NCI-H524 (cell line): Measurements from ENCODE around the gene SYNGR2.
"Not testable (repeated sequence)": the region's sequence is repeated elsewhere in the genome, so short reads cannot be mapped to it uniquely, and the experiment has no call there.

ENCODE experiments used
- DNase-seq, 2 experiments: peaks; one replicate each; lab custom pipeline; 2025; lab: John Stamatoyannopoulos, UW

Gene SYNGR2

DNA sequence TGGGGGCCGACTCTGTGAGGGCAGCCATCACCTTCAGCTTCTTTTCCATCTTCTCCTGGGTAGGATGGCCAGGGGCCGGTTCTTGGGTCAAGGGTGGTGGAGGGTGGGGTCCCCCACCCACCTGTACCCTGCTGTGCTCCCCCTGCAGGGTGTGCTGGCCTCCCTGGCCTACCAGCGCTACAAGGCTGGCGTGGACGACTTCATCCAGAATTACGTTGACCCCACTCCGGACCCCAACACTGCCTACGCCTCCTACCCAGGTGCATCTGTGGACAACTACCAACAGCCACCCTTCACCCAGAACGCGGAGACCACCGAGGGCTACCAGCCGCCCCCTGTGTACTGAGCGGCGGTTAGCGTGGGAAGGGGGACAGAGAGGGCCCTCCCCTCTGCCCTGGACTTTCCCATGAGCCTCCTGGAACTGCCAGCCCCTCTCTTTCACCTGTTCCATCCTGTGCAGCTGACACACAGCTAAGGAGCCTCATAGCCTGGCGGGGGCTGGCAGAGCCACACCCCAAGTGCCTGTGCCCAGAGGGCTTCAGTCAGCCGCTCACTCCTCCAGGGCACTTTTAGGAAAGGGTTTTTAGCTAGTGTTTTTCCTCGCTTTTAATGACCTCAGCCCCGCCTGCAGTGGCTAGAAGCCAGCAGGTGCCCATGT, 3.3 kb downstream of the SYNGR2 start:
- DNase-seq: not testable (repeated sequence)

DNA sequence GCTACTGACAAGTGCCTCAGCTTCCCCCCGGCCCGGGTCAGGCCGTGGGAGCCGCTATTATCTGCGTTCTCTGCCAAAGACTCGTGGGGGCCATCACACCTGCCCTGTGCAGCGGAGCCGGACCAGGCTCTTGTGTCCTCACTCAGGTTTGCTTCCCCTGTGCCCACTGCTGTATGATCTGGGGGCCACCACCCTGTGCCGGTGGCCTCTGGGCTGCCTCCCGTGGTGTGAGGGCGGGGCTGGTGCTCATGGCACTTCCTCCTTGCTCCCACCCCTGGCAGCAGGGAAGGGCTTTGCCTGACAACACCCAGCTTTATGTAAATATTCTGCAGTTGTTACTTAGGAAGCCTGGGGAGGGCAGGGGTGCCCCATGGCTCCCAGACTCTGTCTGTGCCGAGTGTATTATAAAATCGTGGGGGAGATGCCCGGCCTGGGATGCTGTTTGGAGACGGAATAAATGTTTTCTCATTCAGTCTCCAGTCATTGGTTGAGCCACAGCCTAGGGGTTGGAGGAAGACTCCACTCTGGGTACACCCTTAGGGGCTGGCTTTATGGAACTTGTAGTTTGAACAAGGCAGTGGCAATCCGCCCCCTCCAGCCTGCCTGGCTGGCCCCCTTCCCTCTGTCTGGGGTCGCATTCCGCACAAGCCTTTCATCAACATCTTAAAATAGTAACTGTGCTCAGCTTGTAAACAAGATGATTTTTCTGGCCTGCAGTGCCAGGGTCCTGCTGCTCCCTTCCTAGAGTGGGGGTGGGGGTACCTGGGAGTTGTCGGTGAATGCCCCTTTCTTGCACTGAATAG, 4.1 kb downstream of the SYNGR2 start:
- DNase-seq: no peak

DNA sequence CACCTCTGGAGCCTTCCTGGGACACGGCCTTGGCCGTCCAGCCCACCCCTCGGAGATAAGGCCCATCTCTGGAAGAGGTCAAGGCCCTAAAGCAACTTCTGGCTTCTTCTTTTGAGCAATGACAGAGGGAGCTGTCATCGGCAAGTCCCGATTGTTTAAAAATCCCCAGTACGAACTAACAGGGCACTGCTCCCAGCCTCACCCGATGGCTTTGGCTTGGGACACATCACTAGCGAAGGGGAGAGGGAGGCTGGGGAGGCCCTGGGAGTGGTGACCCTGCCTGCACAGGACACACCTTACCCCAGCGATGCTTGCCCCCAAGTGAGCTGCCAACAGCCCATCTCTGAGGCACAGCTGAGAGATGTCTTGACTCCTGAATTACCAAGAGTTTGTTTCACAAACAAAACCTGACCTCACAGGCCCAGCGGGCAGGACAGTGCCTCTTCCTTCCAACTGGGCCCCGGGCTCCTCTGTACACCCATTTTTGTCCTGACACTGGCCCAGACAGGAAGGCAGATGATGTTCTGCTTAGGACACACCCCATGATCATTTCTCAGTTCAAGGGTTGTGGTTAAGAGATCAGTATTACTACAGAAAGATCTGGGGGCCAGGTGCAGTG, 4.8 kb downstream of the SYNGR2 start:
- DNase-seq: no peak

DNA sequence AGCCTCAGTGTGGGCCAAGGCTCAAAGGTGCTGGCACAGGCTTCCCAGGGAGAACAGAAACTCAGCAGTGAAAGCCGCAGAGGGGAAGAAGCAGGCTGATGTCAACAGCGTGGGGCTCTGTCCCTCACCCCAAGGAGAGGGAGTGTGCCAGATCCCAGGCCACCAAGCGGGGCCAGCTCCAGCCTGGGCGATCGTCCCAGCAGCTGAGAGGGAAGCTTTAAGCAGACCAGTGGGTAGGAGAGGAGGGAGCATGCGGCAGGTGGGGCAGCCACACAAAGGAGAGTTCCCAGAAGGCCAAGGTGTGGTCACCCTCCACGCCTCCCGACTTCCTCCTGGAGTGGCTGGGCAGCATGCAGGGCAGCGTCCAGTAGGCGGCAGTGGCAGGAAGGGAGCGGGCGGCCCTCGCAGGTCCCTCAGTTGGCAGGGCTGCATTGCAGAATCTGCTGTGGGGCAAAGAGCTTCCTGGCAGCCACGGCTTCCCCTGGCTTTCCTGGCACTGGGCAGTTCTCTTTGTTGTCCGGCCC, 6.0 kb downstream of the SYNGR2 start:
- no peak for DNase-seq

DNA sequence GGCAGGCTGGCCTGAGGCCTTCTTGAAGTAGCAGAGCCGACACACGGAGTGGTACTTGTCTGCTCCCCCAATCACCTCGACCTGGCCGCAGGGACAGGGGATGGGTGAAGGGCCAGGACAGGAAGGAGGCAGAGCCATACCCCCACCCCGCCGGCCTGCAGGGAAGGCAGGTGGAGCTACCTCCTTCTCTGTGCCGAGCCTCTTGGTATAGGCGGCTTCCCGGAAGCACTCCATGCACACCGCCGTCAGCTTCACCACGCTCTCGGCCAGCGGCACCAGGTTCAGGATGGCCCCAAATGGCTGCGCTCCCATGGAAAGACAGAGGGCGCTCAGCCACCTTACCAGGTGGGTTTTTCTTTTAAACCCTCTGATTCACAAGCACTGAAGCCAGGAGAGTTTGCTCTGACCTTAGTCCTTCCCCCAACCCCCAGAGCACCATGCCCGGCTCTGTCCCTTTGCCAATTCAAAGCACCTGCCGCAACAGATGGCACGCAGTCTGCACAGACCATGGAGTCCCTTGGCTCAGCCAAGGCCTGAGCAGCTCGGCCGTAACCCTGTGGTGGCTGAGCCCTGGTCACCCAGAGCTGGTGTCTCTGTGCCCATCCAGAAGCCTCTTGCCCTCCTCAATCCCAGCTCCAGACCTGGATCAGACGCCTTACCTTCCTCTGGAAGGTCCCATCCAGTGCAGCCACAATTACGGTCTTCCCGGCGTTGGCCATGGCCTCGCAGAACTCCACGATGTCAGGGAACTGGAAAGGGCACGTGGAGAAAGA, 6.7 kb downstream of the SYNGR2 start:
- peak; percentile 97 to 99 for DNase-seq

DNA sequence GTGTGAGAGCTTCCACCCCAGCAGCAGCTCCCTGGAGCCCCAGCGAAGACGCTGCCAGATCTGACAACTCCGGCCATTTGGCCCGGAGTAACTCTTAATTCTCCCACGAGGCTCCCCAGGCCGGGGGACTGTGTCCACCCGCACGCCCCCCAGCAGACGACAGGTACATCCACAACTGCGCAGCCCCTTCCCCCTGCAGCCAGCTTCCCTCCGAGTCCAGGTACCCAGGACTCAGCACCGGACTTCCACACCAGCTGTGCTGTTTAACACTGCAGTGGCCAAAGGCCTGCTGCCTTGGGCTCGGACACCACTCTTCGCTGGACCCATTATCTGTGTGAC, 7.2 kb downstream of the SYNGR2 start:
- DNase-seq: no peak

DNA sequence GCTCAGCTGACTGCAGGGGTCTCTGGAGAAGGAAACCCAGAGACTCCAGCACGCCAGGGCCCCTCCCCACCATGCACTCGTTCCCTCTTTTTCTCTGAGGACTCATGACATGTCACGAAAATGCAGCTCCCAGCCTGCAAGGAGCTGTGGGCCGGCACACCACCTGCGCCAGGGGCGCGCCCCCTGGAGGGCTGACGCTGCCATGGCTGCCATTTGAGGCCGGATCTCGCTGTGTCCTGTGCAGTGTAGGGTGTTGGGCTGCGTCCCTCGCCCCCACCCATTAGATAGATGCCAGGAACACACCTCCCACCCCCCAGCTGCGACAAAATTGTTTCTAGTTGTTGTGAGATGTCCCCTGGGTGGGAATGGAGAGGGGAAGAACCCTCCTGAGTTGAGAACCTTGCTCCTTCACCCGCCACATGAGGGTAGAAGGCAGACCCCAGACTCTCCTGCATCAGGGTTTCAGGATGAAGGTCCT, 8.2 kb downstream of the SYNGR2 start:
- peak; percentile 60 to 83 for DNase-seq

DNA sequence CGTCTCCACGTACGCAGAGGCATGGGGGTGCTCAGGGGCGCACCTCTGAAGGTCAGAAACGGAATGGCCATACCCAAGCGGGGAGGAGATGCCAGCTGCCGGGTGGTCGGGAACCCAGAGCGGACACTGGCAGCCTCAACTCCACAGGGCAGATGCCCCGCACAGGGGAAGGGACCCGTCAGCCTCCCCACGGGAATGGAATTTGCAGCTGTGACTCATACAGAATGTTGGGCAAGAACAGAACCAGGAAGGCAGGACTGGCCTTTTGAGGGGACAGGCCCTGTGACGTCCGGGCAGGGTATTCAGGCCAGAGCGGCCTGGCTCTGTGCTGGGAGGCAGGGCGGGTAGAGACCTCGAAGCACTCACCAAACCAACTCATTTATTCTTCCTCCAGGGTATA, 11.0 kb downstream of the SYNGR2 start:
- no peak for DNase-seq

DNA sequence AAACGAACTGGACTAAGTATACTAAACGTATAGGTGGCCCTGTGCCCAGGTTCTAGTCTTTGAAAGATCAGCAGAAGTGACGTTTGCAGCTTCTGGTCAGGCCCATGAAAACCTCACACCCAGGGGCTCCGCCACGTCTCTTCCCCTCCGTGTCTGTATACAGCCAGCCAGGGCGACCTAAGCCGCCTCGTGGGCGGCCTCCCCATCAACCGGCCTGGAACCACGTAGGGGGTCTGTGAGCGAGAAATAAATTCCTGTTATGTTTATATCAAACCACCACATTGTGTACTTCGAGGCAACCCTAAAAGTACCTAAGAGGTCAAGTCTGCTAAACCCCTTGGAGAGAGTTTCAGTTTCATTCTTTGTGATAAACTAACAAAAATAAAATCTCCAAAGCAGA, 11.7 kb downstream of the SYNGR2 start:
- no peak for DNase-seq

DNA sequence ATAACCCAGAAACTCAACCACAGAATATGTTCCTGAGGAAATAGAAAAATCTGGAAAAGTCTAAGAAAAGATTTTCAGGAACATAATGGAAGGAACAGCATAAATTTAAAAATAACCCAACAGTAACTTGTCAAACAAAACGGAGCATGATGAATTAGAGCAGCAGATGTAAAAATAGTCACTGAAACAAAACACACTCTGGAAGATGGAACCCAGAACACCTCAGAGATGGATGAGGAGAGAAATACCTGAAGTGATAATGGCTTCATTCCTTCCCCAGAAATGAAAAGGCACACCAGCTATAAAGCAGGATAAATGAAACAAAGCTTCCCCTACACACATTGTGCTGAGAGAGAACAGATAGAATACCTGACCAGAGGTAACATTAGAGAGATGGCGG, 12.1 kb downstream of the SYNGR2 start:
- no peak for DNase-seq

DNA sequence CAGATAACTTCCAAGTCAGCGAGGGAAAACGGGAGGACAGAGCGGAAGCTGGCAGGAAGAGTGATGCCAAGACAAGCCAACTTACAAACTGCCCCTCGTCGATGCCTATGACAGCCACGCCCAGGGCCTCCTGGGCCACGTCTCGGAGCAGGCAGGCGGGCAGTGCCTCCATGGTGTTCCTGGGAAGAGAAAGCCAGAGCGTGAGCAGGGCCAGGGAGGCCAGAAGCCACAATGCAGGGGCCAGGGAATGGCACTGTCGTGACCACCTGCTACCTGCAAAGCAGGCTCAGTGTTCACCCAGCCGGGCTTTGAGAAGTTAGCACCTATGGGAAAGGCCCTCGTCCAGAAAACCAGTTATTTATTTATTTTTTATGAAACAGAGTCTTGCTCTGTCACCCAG, 14.1 kb downstream of the SYNGR2 start:
- no peak for DNase-seq

DNA sequence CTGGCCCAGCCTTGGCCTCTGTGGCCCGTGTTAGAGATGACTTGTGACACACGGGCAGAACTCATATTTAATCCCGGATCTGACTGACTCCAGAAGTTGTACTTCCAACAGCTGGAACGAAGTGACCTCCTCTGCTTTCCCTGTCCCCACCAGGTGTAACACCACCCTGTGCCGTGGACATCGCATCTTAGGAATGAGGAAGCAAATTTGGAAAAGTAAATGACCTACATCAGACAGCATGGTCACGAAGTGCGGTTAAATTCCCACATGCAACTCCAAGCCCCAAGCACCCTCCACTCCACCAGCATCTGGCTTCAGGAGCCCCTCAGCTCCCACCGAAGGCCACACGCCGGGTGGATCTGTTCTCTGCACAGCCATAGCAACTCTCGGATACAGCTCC, 15.5 kb downstream of the SYNGR2 start:
- DNase-seq: no peak

DNA sequence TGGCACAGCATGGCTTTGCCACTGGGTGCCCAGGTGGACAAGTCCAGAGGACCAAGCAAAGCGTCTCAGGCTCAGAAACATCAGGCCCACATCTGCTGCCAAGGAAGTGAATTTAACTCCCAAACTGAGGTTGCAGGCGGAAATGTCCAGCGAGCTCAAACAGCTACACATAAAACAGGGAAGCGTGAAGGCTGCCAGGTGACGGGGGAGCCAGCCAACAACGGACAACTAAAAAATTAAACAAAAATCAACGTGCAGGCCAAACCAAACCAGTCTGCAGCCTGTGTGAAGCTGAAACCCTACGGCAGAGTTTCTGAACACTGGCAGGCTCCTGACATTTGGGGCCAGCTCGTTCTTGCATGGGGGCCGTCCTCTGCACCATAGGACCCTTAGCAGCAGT, 16.0 kb downstream of the SYNGR2 start:
- DNase-seq: no peak

DNA sequence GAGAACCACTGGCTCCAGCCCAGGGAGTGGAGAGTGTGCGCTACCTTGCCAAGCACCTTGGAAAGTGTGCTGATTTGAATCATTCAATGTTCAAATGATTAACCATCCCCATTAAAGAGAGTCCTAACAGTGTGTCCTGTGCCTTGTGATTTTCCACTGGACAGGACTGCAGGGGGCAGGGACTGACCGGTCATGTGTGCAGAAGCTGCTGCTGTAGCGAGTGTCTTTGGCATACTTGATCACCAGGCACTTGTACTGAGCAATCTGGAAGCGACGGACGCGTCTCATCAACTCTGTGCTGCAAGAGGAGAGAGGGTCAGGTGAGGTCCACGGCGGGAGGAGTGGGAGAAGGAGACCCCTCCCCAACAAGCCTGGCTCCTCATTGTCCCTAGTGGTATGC, 16.5 kb downstream of the SYNGR2 start:
- DNase-seq: no peak

DNA sequence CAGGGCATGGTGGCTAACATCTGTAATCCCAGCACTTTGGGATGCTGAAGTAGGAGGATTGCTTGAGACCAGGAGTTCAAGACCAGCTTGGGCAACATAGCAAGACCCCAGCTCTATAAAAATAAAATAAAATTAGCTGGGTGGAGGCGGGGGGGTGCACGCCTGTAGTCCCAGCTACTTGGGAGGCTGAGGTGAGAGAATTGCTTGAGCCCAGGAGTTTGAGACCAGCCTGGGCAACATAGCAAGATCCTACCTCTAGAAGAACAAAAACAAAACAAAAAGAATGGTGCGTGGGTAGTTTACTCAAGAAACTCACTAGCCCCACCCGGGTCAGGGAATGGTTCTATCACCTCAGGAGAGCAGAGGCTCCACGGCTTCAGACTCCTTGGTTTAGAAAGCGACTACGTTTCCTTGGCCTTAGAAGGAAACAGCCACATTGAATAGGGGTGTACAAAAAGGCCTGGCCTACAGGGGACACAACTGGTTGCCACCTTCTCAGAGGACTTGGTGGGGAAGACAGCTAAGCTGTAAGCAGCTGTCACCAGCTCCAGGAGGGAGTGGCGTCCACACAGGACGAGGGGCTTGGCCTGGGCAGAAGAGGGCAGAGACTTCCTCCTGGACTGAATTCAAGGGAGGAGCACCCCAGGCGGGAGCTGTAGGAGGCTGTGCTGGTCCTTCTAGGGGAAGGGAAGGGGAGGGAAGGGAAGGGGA, 17.8 kb downstream of the SYNGR2 start:
- peak; percentile 42 to 74 for DNase-seq

DNA sequence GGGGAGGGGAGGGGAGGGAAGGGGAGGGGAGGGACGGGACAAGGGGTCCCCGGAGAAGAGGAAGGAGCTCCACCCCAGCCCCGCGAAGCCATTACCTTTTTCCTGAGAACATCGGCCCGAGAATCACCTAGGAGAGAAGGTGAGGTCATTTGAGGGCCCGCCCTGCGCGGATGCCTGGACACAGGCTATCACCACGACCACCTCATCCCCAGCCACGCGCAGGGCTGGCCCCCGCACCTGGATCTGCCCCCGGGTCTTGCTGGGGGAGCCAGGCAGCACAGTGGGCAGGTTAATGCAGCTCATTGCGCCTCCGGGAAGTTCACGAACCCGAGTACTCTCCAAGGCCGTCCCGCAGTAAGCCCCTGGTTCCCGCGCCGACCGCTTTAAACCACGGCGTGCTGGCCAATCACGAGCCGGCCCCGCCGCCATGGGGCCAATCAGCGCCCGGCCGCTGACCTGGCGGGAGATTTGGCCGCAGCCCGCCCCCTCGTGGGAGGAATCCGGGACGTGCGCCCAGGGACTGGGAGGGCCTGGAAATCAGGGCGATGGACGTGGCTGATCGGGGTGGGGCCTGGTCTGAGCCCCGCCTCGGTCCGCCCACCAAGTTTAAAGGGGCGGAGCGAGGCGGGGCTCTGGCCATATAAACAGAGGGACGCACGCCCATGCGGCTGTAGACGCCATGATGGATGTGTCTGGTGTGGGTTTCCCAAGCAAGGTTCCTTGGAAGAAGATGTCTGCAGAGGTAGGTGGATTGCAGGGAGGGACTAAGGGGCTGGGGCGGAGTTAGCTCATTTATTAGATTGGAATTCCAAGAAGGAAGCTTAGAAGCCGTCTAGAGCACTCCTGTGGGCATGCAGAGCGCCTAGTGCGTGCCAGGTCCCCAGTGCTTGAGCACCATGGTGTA, 18.6 kb downstream of the SYNGR2 start, which contains the start of the genes AFMID and TK1:
AFMID (plus strand) TSS at position 671 of the 904 bp plus-strand sequence; CDS start at position 680, 9 bp downstream.
TK1 (minus strand) TSS at position 361 of the 904 bp plus-strand sequence; CDS start at position 303, 58 bp downstream.
- DNase-seq: peak; percentile 99 to 100

DNA sequence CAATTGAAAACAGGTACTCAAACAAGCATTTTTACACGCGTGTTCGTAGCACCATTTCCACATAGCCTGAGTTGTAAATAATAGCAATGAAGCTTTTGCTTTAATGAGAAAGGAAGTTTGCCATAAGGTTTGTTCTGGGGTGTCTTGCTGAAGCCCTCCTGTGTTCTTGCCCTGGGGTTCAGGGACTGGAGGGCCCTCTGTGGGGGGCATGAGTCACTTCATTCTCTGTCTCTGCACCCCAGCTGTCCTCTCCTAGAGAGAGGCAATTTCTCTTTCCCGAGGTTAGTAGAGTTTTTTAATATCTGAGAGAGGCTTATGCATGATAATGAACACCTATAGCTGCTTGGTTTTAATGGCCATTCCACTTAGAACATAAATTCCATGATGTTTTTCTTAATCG, 28.3 kb downstream of the SYNGR2 start:
- no peak for DNase-seq

DNA sequence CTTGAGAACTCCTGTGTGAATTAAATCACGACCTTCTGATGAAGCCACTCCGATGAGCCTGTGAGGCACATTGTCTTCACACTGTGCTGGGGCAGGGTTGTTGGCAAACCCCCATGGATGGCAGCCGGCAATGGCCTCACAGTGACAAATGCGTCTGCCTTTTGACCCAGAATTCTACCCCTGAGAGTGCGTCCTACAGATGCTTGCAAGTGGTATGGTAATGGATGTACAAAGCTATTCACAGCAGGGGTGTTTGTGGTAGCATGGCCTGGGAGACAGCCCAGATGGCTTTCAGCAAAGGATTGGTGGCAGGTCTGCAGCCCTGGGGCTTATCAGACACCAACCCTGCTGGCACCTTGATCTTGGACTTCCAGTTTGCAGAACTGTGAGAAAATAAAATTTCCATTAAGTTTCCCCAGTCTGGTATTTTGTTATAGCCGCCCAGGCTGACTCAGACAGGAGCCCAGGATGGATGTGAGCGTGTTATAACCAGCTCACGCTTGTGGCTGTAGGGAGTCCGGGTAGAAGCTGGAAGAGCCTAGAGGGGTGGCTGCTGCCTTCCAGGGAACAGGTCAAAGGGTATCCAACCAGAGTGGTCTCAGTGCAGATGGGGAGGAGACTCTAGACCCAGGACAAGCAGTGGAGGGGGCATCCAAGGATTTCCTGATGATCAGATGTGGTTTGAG, 28.9 kb downstream of the SYNGR2 start:
- peak; percentile 18 to 53 for DNase-seq

DNA sequence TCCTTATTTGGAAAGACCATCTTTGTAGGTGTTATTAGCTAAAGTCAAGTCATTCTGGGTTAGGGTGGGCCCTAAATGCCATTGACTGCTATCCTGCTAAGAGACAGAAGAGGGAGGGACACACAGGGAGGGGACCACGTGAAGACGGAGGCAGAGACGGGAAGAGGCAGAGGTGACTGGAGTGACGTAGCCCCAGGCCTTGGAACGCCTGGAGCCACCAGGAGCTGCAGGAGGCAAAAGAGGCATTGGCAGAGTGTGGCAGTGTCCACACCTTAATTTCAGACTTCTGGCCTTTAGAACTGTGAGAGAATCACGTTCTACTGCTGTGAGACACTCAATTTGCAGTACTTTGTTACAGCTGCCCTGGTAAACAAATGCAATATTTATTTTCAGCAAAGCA, 32.1 kb downstream of the SYNGR2 start:
- DNase-seq: no peak

DNA sequence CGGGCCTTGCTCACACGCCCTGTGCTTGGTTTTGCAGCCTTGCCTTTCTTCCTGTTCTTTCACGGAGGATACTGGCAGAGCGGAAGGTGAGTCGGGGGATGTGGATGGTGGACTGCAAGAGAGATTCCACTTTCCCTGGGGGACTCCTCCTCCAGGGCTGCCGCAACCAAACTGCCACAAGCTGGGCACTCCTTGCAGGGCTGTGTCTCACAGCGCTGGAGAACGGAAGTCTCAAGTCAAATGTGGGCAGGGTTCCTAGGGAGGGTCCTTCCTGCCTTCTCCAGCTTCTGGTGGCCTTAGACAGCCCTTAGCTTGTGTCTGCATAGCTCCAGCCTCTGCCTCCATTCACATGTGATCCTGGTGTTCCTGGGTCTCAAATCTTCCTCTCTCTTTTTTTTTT, 34.3 kb downstream of the SYNGR2 start:
- no peak for DNase-seq
